Measurements from ENCODE around the gene RFC4.

RFC4 gene

DNA sequence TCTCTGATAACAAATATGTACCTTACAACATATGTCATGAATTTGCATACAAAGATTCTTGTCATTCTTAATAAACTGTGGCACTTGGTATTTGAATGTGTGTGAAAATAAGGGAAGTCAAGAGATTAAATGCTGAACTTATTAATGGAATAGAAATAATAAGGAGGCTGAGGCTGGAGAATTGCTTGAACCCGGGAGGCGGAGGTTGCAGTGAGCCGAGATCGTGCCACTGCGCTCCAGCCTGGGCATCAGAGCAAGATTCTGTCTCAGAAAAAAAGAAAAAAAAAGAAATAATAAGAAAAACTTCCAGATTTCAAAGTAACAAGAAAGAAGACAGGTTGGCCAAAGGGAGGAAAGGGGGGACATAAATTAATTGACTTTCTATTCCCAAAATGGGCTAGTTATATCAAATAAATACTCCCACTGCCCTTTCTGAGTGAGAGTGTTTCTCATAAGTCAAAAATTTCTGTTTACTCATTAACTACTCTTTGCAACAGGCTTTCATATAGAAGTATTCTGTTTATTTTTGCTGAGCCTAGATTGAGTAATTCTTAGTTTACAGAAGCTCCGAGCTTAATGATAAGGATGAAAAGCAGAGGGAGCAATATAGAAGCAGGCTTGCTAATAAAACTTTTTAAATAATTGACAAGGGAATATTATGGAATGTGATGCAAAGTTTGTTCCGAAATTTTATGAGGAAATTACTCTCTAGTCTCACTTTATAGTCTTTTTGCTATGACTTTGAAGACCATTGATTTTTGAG, 63.5 kb downstream of the RFC4 start:
- no peak for DNase-seq
